HG02610 (cell line): ENCODE results near the gene SV2B.

Experiments
- ATAC-seq: cut with Tn5 transposase; IDR thresholded peaks from one replicate; pipeline ENCODE4 v1.9.1; 2021; ENCODE audit warnings: mild to moderate bottlenecking, moderate library complexity; ENCODE audit not compliant: unreplicated experiment

The SV2B gene

GRCh38 chr15:91184441-91184840, 84.4 kb downstream of the SV2B start:
- no peak for ATAC-seq

DNA sequence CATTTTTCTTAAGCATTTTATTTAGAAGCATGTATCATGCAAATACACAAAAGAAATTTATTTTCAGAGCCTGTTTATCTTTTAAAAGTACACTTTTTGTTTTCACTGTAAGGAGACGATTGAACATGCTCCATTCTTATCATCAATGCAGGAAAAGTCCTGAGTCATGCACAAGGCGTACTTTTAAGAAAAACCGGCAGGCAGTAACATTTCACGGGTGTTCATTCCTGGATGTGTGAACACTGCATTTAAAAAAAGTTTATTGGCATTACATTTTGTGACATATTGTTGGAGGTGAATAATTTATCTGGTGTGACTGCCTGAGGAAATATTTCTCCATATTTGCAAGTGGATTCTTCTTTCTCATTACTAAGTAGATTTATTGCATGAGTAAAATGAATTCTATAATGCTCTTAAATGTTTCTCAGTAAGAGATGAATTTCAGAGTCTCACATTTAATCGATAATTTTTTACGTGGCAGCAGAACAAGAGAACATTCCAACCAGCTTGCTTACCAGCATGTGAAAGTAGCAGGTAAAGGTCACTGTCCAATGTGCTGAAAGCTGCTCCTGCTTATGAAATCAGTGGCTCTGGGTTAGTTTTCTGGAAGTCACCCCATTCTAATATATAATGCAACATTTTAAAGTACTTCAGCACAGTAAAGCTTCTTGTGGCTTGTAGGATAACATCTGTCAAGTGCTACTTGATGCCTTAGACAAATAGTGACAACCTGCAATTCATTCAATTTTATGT, 87.0 kb downstream of the SV2B start:
- no peak for ATAC-seq

DNA sequence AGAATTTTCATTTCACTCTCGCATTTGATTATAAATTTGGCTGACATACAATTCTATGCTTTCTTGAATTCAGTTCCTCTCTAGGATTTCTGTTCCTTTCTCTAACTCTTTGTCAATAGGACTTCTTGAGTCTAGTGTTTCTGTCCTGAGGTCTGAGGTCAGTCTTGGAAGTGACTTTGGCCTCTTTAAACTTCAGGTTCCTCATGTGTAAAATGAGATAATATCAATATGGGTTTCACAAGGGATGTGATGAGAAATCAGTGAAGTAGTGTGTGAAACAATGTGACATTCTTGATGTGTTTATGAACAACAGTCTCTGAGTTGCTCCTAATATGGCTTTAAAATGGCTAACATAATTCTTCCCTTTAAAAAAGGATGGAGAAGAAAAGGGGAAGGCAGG, 92.2 kb downstream of the SV2B start:
- ATAC-seq = no peak

DNA sequence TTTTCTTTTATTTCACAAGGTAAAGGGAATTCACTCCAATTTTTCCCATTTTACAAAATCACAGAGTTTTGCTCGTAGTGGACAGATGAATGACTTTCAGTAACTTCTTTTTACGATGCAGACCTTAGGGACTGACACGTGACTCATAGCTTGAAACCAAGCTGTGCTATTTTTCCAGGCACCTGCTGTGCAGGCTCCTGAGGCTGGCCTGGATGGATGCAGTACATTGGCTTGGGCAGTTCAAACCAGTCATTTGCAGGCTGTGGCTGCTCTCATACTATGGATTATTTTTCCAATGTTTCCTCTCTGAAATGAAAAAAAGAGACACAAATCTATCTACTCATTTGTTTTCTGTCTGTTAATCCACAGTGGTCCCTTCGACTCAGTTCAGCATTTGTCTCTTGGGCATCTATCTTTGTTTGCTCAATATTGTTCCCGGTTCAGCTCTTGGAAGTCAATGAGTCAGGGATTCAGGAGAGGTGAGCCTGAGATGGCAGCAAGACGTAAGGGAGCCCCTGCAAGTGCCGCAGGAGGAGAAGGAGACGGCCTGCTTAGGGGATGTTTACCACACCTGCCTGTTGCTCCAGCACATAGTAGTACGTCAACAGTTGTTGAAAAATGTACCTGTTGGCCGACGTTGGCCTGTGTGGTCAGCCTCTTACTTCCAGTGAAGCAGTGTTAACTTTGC, 92.8 kb downstream of the SV2B start:
- no peak for ATAC-seq

- no peak for ATAC-seq
These were observed 93.3 kb downstream of the SV2B start for GRCh38 chr15:91193378-91193720.

GRCh38 chr15:91196127-91196526, 96.1 kb downstream of the SV2B start:
- ATAC-seq = no peak

DNA sequence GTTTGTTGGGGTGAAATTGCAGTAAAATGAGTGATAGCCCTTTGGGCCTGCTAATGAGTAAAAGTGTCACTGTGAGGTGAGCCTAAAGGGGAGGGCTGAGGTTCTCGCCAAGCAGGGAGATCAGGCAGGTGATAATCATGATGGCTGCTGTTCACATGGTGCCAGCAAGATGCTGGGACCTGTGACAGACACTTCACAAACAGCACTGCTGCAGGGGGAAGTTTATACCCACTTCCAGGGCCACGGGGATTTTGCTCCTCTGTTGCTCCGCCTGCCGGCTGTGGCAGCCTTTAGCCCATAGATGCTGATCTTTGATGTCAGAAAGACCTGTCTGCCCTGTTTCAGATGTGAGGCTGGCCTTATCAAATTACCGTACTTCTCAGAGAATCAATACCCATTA, 96.7 kb downstream of the SV2B start:
- no peak for ATAC-seq

- no peak for ATAC-seq
These were observed 99.5 kb downstream of the SV2B start for GRCh38 chr15:91199511-91199910.

- no peak for ATAC-seq
These were observed 100.2 kb downstream of the SV2B start for GRCh38 chr15:91200101-91200754.

GRCh38 chr15:91202510-91203102, 102.5 kb downstream of the SV2B start:
- ATAC-seq = no peak

- ATAC-seq = no peak
These were observed 103.7 kb downstream of the SV2B start for GRCh38 chr15:91203619-91204203.

GRCh38 chr15:91208371-91208770, 108.3 kb downstream of the SV2B start:
- no peak for ATAC-seq

DNA sequence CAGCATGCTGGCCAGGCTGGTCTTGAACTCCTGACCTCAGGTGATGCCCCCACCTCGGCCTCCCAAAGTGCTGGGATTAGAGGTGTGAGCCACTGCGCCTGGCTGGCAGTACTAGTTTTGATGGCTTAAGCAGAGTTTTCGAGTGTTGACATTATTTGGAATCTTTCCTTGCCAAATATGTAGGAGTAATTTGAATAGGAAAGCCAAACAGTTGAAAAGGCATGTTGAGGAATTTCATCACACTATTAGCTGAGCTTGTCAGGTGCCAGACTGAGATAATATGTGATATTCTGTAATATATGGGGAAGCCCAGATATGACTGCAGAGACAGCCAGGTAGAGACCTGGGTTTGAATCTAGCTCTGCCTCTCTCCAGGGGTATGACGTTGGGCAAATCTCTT, 109.3 kb downstream of the SV2B start:
- no peak for ATAC-seq

DNA sequence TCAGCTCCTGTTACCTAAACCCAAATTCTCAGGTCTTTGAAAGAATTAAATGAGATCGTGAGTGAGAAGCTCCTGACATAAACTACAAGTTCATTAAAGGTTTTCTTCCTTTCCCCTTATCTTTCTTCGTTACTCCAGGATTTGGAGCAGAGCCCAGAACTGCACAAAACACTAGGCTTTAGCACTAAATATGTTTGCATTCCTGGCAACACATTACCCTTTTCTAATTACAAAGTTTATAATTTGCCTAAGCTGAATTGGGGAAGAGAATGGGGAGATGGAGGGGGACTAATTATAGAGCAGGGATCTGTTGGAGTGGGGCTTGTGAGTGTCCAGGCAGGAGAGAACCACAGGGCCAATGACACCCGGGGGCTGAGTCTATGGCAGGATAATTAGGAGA, 109.7 kb downstream of the SV2B start:
- ATAC-seq = no peak

DNA sequence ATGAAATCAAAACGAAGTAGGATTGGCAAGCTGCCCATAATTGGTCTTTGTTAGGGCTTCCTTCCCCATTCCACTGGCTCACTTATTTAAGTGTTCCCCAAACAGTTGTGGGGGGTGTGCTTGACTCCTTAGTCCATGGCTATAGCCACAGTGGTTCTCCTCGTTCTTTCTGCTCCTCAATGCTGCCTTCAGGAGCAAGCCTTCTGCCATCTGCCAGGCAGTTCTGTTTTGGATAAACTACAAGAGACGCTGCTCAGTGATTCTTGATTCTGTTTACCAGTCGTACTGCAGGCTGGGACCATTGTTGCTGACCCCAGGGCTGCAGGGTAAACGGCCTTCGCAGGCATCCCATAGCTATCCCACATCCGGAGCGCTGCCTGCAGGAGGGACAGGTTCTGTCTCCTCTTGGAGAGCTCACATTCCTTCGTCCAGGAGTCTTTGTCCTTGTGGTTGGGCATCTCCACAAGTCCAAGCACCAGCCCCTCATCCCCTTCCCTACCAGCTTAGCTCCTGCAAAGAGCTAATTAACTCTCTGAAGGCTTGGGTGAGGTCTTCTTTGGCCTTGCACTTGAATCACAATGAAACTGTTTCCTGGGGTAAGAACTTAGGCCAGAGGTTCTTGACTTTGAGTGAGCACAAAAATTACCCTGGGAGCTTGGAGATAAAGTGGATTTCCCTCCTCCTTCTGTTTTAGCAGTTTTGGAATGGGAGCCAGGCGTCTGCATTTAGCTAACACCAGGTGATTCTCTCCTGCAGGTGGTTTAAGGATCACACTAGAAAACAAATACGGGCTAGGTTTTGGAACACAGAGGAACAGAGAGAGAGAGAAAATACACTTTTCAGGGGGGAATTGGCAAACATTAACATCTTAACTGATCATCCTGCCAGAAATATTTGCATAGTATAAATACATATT, 114.9 kb downstream of the SV2B start:
- no peak for ATAC-seq

DNA sequence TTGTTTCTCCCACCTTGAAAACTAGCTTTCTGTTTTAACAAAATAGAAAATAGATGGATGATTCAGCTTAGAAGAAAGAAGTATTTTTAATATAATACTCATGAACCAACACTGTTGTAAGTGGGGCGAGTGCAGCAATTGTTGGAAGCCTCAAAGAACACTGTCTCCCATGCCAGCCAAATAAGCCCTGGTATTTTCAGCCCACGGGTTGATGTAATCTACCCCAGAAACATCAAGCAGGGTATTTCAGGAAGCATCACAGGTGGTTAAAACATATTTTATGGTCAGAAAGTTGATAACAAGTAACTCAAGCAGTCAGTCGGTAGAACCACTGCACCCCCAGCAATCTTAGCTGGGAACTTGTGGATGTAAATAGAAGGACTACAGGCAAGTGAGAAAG, 115.9 kb downstream of the SV2B start:
- no peak for ATAC-seq

- ATAC-seq = no peak
These were observed 119.1 kb downstream of the SV2B start for GRCh38 chr15:91219206-91219605.

GRCh38 chr15:91222052-91222451, 122.0 kb downstream of the SV2B start:
- no peak for ATAC-seq

- no peak for ATAC-seq
These were observed 123.8 kb downstream of the SV2B start for GRCh38 chr15:91223863-91224262.

GRCh38 chr15:91224755-91225380, 124.8 kb downstream of the SV2B start:
- no peak for ATAC-seq
